Caco-2 (cell line): Measurements from ENCODE around the gene MORN5. TPM values are rescaled to one million over a fixed set of nuclear protein-coding genes. Genes with fewer than 3 reads are reported as not detected.

ENCODE experiments used
- BruUV-seq: library from RNA; stranded (reverse); fragments of 400-500 nt; replicated peaks from 2 replicates; lab custom pipeline; 2021; lab: Mats Ljungman, UMichigan
- CTCF ChIA-PET: fragments of 300-600 bp; sonication (Branson Sonifier 250); formaldehyde crosslinking; loops from one replicate; lab custom pipeline; 2022; ENCODE audit warnings: antibody characterized with exemption; lab: Charles Lee
- POLR2A ChIA-PET: fragments of 300-600 bp; sonication (Branson Sonifier 250); formaldehyde crosslinking; loops from one replicate; lab custom pipeline; 2022; ENCODE audit warnings: antibody characterized with exemption; lab: Charles Lee
- DNase-seq, 2 experiments: peaks; one replicate each; pipeline versions ENCODE4 v3.0.0 to v3.0.0-alpha.2; 2020 to 2022
- H3K27me3 ChIP-seq: replicated peaks from 2 replicates; pipeline ENCODE4 v1.6.0; 2011; ENCODE audit warnings: low read length; ENCODE audit not compliant: control insufficient read depth, insufficient read depth
- H3K36me3 ChIP-seq: 2 replicates; pipeline ENCODE4 v1.5.1; 2011; ENCODE audit warnings: low read length; ENCODE audit not compliant: control insufficient read depth, insufficient read depth
- H3K4me1 ChIP-seq: fragments of 250-450 bp; sonication (Bioruptor Pico); 2 replicates; pipeline ENCODE4 v1.5.1; 2020; ENCODE audit warnings: mild to moderate bottlenecking
- H3K4me3 ChIP-seq: 2 replicates; pipeline ENCODE4 v1.5.1; 2011; ENCODE audit warnings: low read depth, mild to moderate bottlenecking, control low read depth, low read length
- H3K9me3 ChIP-seq: fragments of 250-450 bp; sonication (Bioruptor Pico); 2 replicates; pipeline ENCODE4 v1.5.1; 2020; ENCODE audit warnings: mild to moderate bottlenecking, moderate library complexity
- H3K27ac Mint-ChIP-seq: one replicate; pipeline ENCODE4 v1.8.0; 2022; ENCODE audit warnings: mixed read lengths; ENCODE audit not compliant: unreplicated experiment
- H3K27me3 Mint-ChIP-seq: one replicate; pipeline ENCODE4 v1.8.0; 2022; ENCODE audit warnings: mixed read lengths; ENCODE audit not compliant: insufficient read depth, unreplicated experiment
- H3K36me3 Mint-ChIP-seq: one replicate; pipeline ENCODE4 v1.8.0; 2022; ENCODE audit warnings: mild to moderate bottlenecking, mixed read lengths; ENCODE audit not compliant: insufficient read depth, unreplicated experiment
- H3K4me1 Mint-ChIP-seq: one replicate; pipeline ENCODE4 v1.8.0; 2022; ENCODE audit warnings: low read depth, mixed read lengths; ENCODE audit not compliant: unreplicated experiment
- H3K4me3 Mint-ChIP-seq: one replicate; pipeline ENCODE4 v1.8.0; 2022; ENCODE audit warnings: mild to moderate bottlenecking, moderate library complexity, mixed read lengths; ENCODE audit not compliant: unreplicated experiment
- H3K9me3 Mint-ChIP-seq: one replicate; pipeline ENCODE4 v1.8.0; 2022; ENCODE audit warnings: mixed read lengths; ENCODE audit not compliant: unreplicated experiment
- CTCF ChIP-seq, 2 experiments: fragments of 200-600 bp in 1 of 2; IDR thresholded peaks; 1 replicate in 1 of 2; 2 replicates in 1 of 2; pipeline versions ENCODE4 v1.5.1 to v1.8.0; 2011 to 2022; ENCODE audit warnings: antibody characterized with exemption in 1 of 2, control low read depth in 1 of 2, inconsistent platforms in 1 of 2, low read depth in 1 of 2, low read length in 1 of 2, mild to moderate bottlenecking in 1 of 2, moderate library complexity in 1 of 2; ENCODE audit not compliant: insufficient read depth in 1 of 2, severe bottlenecking in 1 of 2, unreplicated experiment in 1 of 2
- intact Hi-C: fragments of 100-400 bp; cut with micrococcal nuclease; formaldehyde crosslinking; loops from one replicate; pipeline ENCODE4 v1.10.0; 2022; ENCODE audit not compliant: unreplicated experiment
- total RNA-seq: library from RNA; stranded (reverse); gene quantifications from 2 replicates; pipeline ENCODE4 v1.2.3, GENCODE V29; 2022

MORN5 gene
- total RNA-seq, 1 experiment from 2014 or later: not detected

GRCh38 chr9:122158202-122158601 is 1.5 kb upstream of the MORN5 start:
- POLR2A ChIA-PET: no interaction called here
- CTCF ChIA-PET: interaction anchor here (1.0 kb wide), 1 partner anchor 56 kb away, joined by 7 read pairs; no protein-coding TSS in a partner anchor

GRCh38 chr9:122159925-122160246 is 178 bp downstream of the MORN5 start:
- peak overlapping the region; percentile 99 for H3K27ac Mint-ChIP-seq
- H3K4me1 Mint-ChIP-seq: peaks cover 6% of the 10 kb centered on the region
- no TSS peak for BruUV-seq
- peaks cover 12% of the 10 kb centered on the region for H3K36me3 Mint-ChIP-seq
- 0 out of 2 replicates have a peak, but pooled peaks cover 3% of the 10 kb centered on the region for H3K4me1 ChIP-seq
- DNase-seq: no peak
- H3K4me3 ChIP-seq: peak overlapping the region; percentile 2; the same call in 1 of the 2 replicates
- no peaks in the 10 kb centered on the region for H3K9me3 Mint-ChIP-seq
- no peaks in the 10 kb centered on the region for H3K27me3 ChIP-seq
- H3K27me3 Mint-ChIP-seq: no peaks in the 10 kb centered on the region
- peak overlapping the region; percentile 98 for H3K4me3 Mint-ChIP-seq
- CTCF ChIA-PET: no interaction called here
- no peak for TF ChIP-seq CTCF (IDR thresholded peaks at IDR 0.05; ENCODE audit: insufficient read depth in 1 of 2, low read depth in 1 of 2, low read length in 1 of 2, severe bottlenecking in 1 of 2, unreplicated experiment in 1 of 2)
- POLR2A ChIA-PET: interaction anchor here (0.7 to 1.2 kb wide), 2 partner anchors 9 to 105 kb away, joined by 4 read pairs; partner anchors contain the start of genes MRRF and RBM18
- H3K9me3 ChIP-seq: 0 out of 2 replicates have a peak, but pooled peaks cover 6% of the 10 kb centered on the region
- H3K36me3 ChIP-seq: peaks cover 1% of the 10 kb centered on the region; the same call in 1 of the 2 replicates
- intact Hi-C loops: loop anchor here (1.0 to 2.0 kb wide), 3 partner anchors 19 to 105 kb away; no protein-coding TSS in a partner anchor

More at GRCh38 chr9:122158202-122158601, 1.5 kb upstream of the MORN5 start:
- Histone ChIP-seq H3K36me3 (peaks cover 1% of the 10 kb centered on the region; the same call in 1 of the 2 replicates), H3K4me3 (no peak overlapping the region), H3K4me1 (0 out of 2 replicates have a peak, but pooled peaks cover 3% of the 10 kb centered on the region), H3K9me3 (0 out of 2 replicates have a peak, but pooled peaks cover 6% of the 10 kb centered on the region), H3K27me3 (no peaks in the 10 kb centered on the region)
- intact Hi-C loops: loop anchor here (2.0 kb wide), 2 partner anchors 21 to 57 kb away; no protein-coding TSS in a partner anchor
- H3K36me3 Mint-ChIP-seq: peaks cover 16% of the 10 kb centered on the region
- peak; percentile 60 to 66 for DNase-seq
- H3K27me3 Mint-ChIP-seq: no peaks in the 10 kb centered on the region
- no TSS peak for BruUV-seq
- no peak overlapping the region for H3K27ac Mint-ChIP-seq
- no peak overlapping the region for H3K4me3 Mint-ChIP-seq
- H3K9me3 Mint-ChIP-seq: no peaks in the 10 kb centered on the region
- H3K4me1 Mint-ChIP-seq: peaks cover 6% of the 10 kb centered on the region
- peak; percentile 50 to 72 for TF ChIP-seq CTCF (IDR thresholded peaks at IDR 0.05; ENCODE audit: insufficient read depth in 1 of 2, low read depth in 1 of 2, low read length in 1 of 2, severe bottlenecking in 1 of 2, unreplicated experiment in 1 of 2)

- Mint-ChIP-seq H3K4me3 (no peak overlapping the region), H3K27me3 (no peaks in the 10 kb centered on the region), H3K9me3 (peaks cover under 1% of the 10 kb centered on the region), H3K4me1 (peaks cover 6% of the 10 kb centered on the region), H3K27ac (no peak overlapping the region), H3K36me3 (peaks cover 12% of the 10 kb centered on the region)
- Histone ChIP-seq H3K4me1 (0 out of 2 replicates have a peak, but pooled peaks cover 3% of the 10 kb centered on the region), H3K4me3 (no peak overlapping the region), H3K9me3 (0 out of 2 replicates have a peak, but pooled peaks cover 6% of the 10 kb centered on the region), H3K36me3 (peaks cover 1% of the 10 kb centered on the region; the same call in 1 of the 2 replicates), H3K27me3 (no peaks in the 10 kb centered on the region)
- no peak for TF ChIP-seq CTCF (IDR thresholded peaks at IDR 0.05; ENCODE audit: insufficient read depth in 1 of 2, low read depth in 1 of 2, low read length in 1 of 2, severe bottlenecking in 1 of 2, unreplicated experiment in 1 of 2)
- intact Hi-C loops: no loop called here
- no peak for DNase-seq
- BruUV-seq: no TSS peak
- ChIA-PET POLR2A (no interaction called here), CTCF (no interaction called here)
Measured at GRCh38 chr9:122162415-122162814, 2.7 kb downstream of the MORN5 start.
